ENCODE data around the gene PBOV1. TPM values are rescaled to one million over a fixed set of nuclear protein-coding genes. Genes with fewer than 3 reads are reported as not detected.

Gene PBOV1
- total and polyA plus RNA-seq, 8 donors: 0.06 to 0.18 (median 0.11) TPM; not detected in 3

GRCh38 chr6:138206862-138207261 lies 11.4 kb downstream of the PBOV1 start:
- H3K9me3 ChIP-seq: no peaks in the 10 kb centered on the region
- H3K27ac ChIP-seq: no peak overlapping the region
- no peak overlapping the region for H3K4me3 ChIP-seq
- ATAC-seq: no peak
- no peaks in the 10 kb centered on the region for H3K4me1 ChIP-seq
- H3K36me3 ChIP-seq: no peaks in the 10 kb centered on the region
- DNase-seq: no peak
- no peaks in the 10 kb centered on the region for H3K27me3 ChIP-seq
- TF ChIP-seq, protein P1, sequence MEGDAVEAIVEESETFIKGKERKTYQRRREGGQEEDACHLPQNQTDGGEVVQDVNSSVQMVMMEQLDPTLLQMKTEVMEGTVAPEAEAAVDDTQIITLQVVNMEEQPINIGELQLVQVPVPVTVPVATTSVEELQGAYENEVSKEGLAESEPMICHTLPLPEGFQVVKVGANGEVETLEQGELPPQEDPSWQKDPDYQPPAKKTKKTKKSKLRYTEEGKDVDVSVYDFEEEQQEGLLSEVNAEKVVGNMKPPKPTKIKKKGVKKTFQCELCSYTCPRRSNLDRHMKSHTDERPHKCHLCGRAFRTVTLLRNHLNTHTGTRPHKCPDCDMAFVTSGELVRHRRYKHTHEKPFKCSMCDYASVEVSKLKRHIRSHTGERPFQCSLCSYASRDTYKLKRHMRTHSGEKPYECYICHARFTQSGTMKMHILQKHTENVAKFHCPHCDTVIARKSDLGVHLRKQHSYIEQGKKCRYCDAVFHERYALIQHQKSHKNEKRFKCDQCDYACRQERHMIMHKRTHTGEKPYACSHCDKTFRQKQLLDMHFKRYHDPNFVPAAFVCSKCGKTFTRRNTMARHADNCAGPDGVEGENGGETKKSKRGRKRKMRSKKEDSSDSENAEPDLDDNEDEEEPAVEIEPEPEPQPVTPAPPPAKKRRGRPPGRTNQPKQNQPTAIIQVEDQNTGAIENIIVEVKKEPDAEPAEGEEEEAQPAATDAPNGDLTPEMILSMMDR (IDR thresholded peaks at IDR 0.05): no peak
- intact Hi-C loops (cut with DNase I): no loop called here

DNA sequence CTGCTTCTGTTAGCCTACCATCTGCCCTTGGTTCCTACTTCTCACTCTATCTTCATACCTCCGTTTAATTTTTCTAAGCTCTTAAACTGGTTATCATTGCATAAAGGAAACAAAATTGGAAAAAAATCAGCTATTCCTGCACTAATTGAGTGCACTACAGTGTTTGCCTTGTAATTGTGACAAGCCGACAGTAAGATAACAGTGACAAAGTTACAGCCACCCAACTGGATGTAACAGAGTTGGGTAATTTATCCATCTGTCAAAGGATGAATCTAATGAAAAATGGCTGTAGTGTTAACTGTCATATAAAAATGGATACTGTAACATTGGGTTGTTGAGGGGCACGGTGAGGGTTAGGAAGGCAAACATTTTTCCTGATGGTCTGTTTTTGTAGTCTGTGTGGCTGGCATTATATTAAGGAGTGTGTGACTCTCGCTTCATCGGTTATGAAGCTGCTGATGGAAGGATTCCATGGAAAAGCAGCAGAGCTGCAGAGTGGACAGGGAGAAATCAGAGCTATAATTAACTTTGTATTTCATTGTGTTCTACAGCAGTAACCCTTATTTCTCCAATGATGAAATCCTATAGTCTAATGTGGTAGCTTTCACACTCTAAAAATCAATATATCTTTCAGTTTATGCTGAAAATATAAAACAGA lies 12.7 kb downstream of the PBOV1 start:
- Histone ChIP-seq H3K4me3 (no peak overlapping the region), H3K27ac (no peak overlapping the region), H3K9me3 (no peaks in the 10 kb centered on the region), H3K27me3 (no peaks in the 10 kb centered on the region), H3K4me1 (no peaks in the 10 kb centered on the region), H3K36me3 (no peaks in the 10 kb centered on the region)
- TF ChIP-seq, protein P1 (IDR thresholded peaks at IDR 0.05): no peak
- no peak for ATAC-seq
- no peak for DNase-seq
- intact Hi-C loops (cut with DNase I): no loop called here

- DNase-seq: no peak
- Histone ChIP-seq H3K36me3 (no peaks in the 10 kb centered on the region), H3K4me3 (no peak overlapping the region), H3K9me3 (no peaks in the 10 kb centered on the region), H3K27me3 (no peaks in the 10 kb centered on the region), H3K4me1 (no peaks in the 10 kb centered on the region), H3K27ac (no peak overlapping the region)
- intact Hi-C loops (cut with DNase I): no loop called here
- TF ChIP-seq, protein P1 (IDR thresholded peaks at IDR 0.05): no peak
- ATAC-seq: no peak
Observed at GRCh38 chr6:138204792-138205384, 13.4 kb downstream of the PBOV1 start.

GRCh38 chr6:138204303-138204702 lies 14.0 kb downstream of the PBOV1 start:
- no peak overlapping the region for H3K27ac ChIP-seq
- H3K9me3 ChIP-seq: no peaks in the 10 kb centered on the region
- no peaks in the 10 kb centered on the region for H3K27me3 ChIP-seq
- intact Hi-C loops (cut with DNase I): no loop called here
- no peak overlapping the region for H3K4me3 ChIP-seq
- no peaks in the 10 kb centered on the region for H3K36me3 ChIP-seq
- no peak for ATAC-seq
- TF ChIP-seq, protein P1 (IDR thresholded peaks at IDR 0.05): no peak
- DNase-seq: no peak
- no peaks in the 10 kb centered on the region for H3K4me1 ChIP-seq

DNA sequence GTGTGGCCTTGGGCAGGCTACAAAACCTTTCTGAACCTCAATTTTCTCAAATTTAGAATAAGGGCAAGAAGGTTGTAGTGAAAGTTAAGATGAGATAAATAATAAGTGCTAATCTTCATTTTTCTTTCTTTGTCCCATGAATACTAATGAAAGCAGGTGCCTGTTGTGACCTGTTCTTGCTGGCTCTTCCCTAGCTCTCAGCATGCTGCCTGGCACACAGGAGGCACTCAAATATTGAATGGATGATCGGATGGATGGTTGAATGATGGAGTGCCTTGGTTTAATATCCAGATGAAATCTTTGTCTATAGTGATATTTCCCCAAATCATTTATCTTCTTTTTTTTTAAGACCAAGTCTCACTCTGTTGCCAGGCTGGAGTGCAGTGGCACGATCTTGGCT lies 15.0 kb downstream of the PBOV1 start:
- no peaks in the 10 kb centered on the region for H3K27me3 ChIP-seq
- DNase-seq (no peak), ATAC-seq (no peak)
- TF ChIP-seq, protein P1 (IDR thresholded peaks at IDR 0.05): no peak
- H3K4me3 ChIP-seq: no peak overlapping the region
- H3K27ac ChIP-seq: no peak overlapping the region
- no peaks in the 10 kb centered on the region for H3K4me1 ChIP-seq
- H3K36me3 ChIP-seq: no peaks in the 10 kb centered on the region
- intact Hi-C loops (cut with DNase I): no loop called here
- H3K9me3 ChIP-seq: no peaks in the 10 kb centered on the region
